ENCODE data around the gene TM9SF3.
A peak's percentile ranks its signal among the peaks of the same experiment; 100 is the strongest.
"Not testable (repeated sequence)": the region's sequence is repeated elsewhere in the genome, so short reads cannot be mapped to it uniquely, and the experiment has no call there.

TM9SF3 gene

GRCh38 chr10:96598846-96599245, 12.0 kb upstream of the TM9SF3 start:
- no peak for DNase-seq

GRCh38 chr10:96596422-96597407, 9.9 kb upstream of the TM9SF3 start:
- DNase-seq: no peak

- DNase-seq: no peak
Measured at GRCh38 chr10:96595741-96596140, 8.9 kb upstream of the TM9SF3 start.

- DNase-seq: no peak
Measured at GRCh38 chr10:96591946-96592345, 5.1 kb upstream of the TM9SF3 start.

- no peak for DNase-seq
Measured at GRCh38 chr10:96588616-96589419, 2.0 kb upstream of the TM9SF3 start.

GRCh38 chr10:96588060-96588554, 1.3 kb upstream of the TM9SF3 start:
- DNase-seq: no peak

GRCh38 chr10:96587264-96588059, 650 bp upstream of the TM9SF3 start:
- peak; percentile 63 for DNase-seq

- no peak for DNase-seq
Measured at GRCh38 chr10:96585736-96586418, 935 bp downstream of the TM9SF3 start.

GRCh38 chr10:96584474-96584873, 2.3 kb downstream of the TM9SF3 start:
- no peak for DNase-seq

- DNase-seq: no peak
Measured at GRCh38 chr10:96584035-96584434, 2.8 kb downstream of the TM9SF3 start.

GRCh38 chr10:96579133-96579532, 7.7 kb downstream of the TM9SF3 start:
- DNase-seq: no peak

- no peak for DNase-seq
Measured at GRCh38 chr10:96578633-96579032, 8.2 kb downstream of the TM9SF3 start.

- no peak for DNase-seq
Measured at GRCh38 chr10:96578022-96578421, 8.8 kb downstream of the TM9SF3 start.

- no peak for DNase-seq
Measured at GRCh38 chr10:96577069-96577468, 9.7 kb downstream of the TM9SF3 start.

GRCh38 chr10:96576277-96576980, 10.4 kb downstream of the TM9SF3 start:
- no peak for DNase-seq

GRCh38 chr10:96574564-96574963, 12.2 kb downstream of the TM9SF3 start:
- not testable (repeated sequence) for DNase-seq

GRCh38 chr10:96573036-96573435, 13.8 kb downstream of the TM9SF3 start:
- no peak for DNase-seq

- DNase-seq: no peak
Measured at GRCh38 chr10:96570983-96571964, 15.5 kb downstream of the TM9SF3 start.

GRCh38 chr10:96570511-96570910, 16.3 kb downstream of the TM9SF3 start:
- DNase-seq: no peak

GRCh38 chr10:96568402-96568801, 18.4 kb downstream of the TM9SF3 start:
- DNase-seq: no peak
